ENCODE data around the gene TRAK1. TPM values are rescaled to one million over a fixed set of nuclear protein-coding genes. Genes with fewer than 3 reads are reported as not detected.

Gene TRAK1
- polyA plus RNA-seq, 1 donor (not counting 4 experiments of a cell fraction or from before 2014, with no cell fraction given), result 58.2 TPM

DNA sequence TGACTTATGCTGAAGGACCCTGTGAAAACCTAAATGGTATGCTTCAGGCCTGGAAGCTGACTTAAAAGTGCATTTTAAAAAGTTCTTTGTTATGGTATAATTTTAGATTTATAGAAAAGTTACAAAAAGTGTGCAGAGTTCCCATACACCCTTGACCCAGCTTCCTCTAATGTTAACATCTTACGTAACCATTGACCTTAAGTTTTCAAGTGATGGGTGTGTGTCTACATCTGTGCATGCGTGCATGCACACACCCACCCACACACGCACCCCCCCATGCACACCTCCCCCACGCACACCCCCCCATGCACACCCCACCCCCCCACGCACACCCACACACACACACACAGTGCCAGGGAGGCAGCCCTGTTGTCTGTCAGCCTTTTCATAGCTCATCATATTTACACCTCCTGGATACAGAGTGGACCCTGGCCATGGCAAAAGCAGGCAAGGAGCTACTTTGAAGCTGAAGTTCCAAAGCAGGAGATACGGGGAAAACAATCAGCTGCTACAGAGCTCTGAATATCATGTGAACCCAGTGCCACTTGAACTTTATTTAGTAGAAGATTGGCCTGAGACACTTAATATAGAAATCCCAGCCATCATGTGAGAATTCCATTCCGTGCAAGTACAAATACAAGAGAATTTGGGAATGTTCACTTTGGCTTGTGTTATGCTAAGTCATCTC is 30.0 kb upstream of the TRAK1 start:
- FAIRE-seq, result peak; percentile 36
- peaks cover 36% of the 10 kb centered on the region for H3K4me1 ChIP-seq (ENCODE audit: control insufficient read depth, extremely low read depth, insufficient read depth, low read length)
- no peaks in the 10 kb centered on the region for H3K27me3 ChIP-seq (ENCODE audit: control insufficient read depth, extremely low read depth, insufficient read depth, low read length)
- peak overlapping the region; percentile 25 for H2AFZ ChIP-seq (ENCODE audit: control insufficient read depth, low read length)
- dilution Hi-C loops (cut with MboI; ENCODE audit: extremely low pct_ligation_motif_present, low sequenced_read_pairs), result no loop called here
- TF ChIP-seq, protein P1, sequence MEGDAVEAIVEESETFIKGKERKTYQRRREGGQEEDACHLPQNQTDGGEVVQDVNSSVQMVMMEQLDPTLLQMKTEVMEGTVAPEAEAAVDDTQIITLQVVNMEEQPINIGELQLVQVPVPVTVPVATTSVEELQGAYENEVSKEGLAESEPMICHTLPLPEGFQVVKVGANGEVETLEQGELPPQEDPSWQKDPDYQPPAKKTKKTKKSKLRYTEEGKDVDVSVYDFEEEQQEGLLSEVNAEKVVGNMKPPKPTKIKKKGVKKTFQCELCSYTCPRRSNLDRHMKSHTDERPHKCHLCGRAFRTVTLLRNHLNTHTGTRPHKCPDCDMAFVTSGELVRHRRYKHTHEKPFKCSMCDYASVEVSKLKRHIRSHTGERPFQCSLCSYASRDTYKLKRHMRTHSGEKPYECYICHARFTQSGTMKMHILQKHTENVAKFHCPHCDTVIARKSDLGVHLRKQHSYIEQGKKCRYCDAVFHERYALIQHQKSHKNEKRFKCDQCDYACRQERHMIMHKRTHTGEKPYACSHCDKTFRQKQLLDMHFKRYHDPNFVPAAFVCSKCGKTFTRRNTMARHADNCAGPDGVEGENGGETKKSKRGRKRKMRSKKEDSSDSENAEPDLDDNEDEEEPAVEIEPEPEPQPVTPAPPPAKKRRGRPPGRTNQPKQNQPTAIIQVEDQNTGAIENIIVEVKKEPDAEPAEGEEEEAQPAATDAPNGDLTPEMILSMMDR (optimal IDR thresholded peaks at IDR 0.05 in 1 of 3, IDR thresholded peaks at IDR 0.05 in 1 of 3, conservative IDR thresholded peaks at IDR 0.05 in 1 of 3; ENCODE audit: extremely low read depth in 1 of 3, insufficient read depth in 2 of 3, low read length in 3 of 3), result no peak
- no peak for TF ChIP-seq EZH2 (IDR thresholded peaks at IDR 0.05; ENCODE audit: low read length)
- H3K27ac ChIP-seq (ENCODE audit: control insufficient read depth, insufficient read depth, low read length), result peak overlapping the region; percentile 87
- H4K20me1 ChIP-seq (ENCODE audit: control insufficient read depth, extremely low read depth, insufficient read depth, low read length), result no peaks in the 10 kb centered on the region
- H3K79me2 ChIP-seq (ENCODE audit: control insufficient read depth, insufficient read depth, low read length), result peaks cover 30% of the 10 kb centered on the region
- H3K9me3 ChIP-seq (ENCODE audit: control insufficient read depth, low read depth, low read length), result no peaks in the 10 kb centered on the region
- no peak for DNase-seq (ENCODE audit: low read depth, low spot score)
- peak overlapping the region; percentile 65 for H3K9ac ChIP-seq (ENCODE audit: control insufficient read depth, extremely low read depth, insufficient read depth, low read length)
- peak overlapping the region in 1 of 3 experiments; percentile 14 for H3K4me3 ChIP-seq (ENCODE audit: control insufficient read depth in 2 of 3, extremely low read depth in 1 of 3, insufficient read depth in 2 of 3, low read depth in 1 of 3, low read length in 3 of 3)
- H3K36me3 ChIP-seq (ENCODE audit: control insufficient read depth in 2 of 2, extremely low read depth in 1 of 2, insufficient read depth in 2 of 2, low read length in 2 of 2), result no peaks in the 10 kb centered on the region
- peak overlapping the region; percentile 84 for H3K4me2 ChIP-seq (ENCODE audit: control insufficient read depth, extremely low read depth, insufficient read depth, low read depth, low read length)
- H3K9me1 ChIP-seq (ENCODE audit: control insufficient read depth, extremely low read depth, insufficient read depth, low read length), result no peaks in the 10 kb centered on the region

DNA sequence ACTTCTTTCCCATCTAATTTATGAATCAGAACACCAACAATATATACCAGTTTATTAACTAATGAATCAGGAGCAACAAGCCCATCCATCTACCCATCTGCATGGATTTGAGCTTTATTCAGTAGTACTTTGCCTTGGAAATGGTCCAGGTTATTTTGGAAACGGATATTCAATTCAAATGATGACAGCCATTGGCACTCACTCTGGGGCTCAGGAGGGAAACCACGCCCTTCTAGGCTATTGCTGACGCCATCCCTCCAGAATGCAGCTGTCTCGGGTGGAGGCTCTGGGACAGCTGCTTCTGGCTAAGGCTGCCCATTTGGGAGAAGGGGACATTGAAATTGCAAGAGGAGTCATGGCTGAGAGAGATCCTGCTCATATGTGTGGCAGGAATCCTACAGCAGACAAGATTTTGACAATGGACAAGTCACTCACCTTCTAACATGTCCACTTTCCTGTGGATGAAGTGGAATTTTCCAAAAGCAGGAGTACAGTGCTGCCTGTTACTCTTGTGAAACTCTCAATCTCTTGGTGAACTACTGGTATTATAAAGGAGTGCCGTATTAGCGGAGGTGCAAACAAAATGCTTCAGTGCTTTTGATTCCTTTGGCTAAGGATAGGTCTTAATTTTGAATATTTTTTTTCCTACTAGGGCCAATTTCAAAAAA is 29.3 kb upstream of the TRAK1 start:
- Histone ChIP-seq H3K27ac (ENCODE audit: control insufficient read depth, insufficient read depth, low read length) (peak overlapping the region; percentile 87), H3K79me2 (ENCODE audit: control insufficient read depth, insufficient read depth, low read length) (peaks cover 31% of the 10 kb centered on the region), H3K4me2 (ENCODE audit: control insufficient read depth, extremely low read depth, insufficient read depth, low read depth, low read length) (peak overlapping the region; percentile 84), H3K9me3 (ENCODE audit: control insufficient read depth, low read depth, low read length) (no peaks in the 10 kb centered on the region), H3K36me3 (ENCODE audit: control insufficient read depth in 2 of 2, extremely low read depth in 1 of 2, insufficient read depth in 2 of 2, low read length in 2 of 2) (no peaks in the 10 kb centered on the region), H2AFZ (ENCODE audit: control insufficient read depth, low read length) (peak overlapping the region; percentile 25), H3K9ac (ENCODE audit: control insufficient read depth, extremely low read depth, insufficient read depth, low read length) (peak overlapping the region; percentile 65), H3K9me1 (ENCODE audit: control insufficient read depth, extremely low read depth, insufficient read depth, low read length) (no peaks in the 10 kb centered on the region), H3K4me1 (ENCODE audit: control insufficient read depth, extremely low read depth, insufficient read depth, low read length) (peaks cover 39% of the 10 kb centered on the region), H3K27me3 (ENCODE audit: control insufficient read depth, extremely low read depth, insufficient read depth, low read length) (no peaks in the 10 kb centered on the region), H3K4me3 (ENCODE audit: control insufficient read depth in 2 of 3, extremely low read depth in 1 of 3, insufficient read depth in 2 of 3, low read depth in 1 of 3, low read length in 3 of 3) (peak overlapping the region in 2 of 3 experiments; percentile 13 to 21), H4K20me1 (ENCODE audit: control insufficient read depth, extremely low read depth, insufficient read depth, low read length) (no peaks in the 10 kb centered on the region)
- peak; percentile 68 for FAIRE-seq
- TF ChIP-seq, protein P1 (optimal IDR thresholded peaks at IDR 0.05 in 1 of 3, IDR thresholded peaks at IDR 0.05 in 1 of 3, conservative IDR thresholded peaks at IDR 0.05 in 1 of 3; ENCODE audit: extremely low read depth in 1 of 3, insufficient read depth in 2 of 3, low read length in 3 of 3), result no peak
- TF ChIP-seq EZH2 (IDR thresholded peaks at IDR 0.05; ENCODE audit: low read length), result no peak
- dilution Hi-C loops (cut with MboI; ENCODE audit: extremely low pct_ligation_motif_present, low sequenced_read_pairs), result no loop called here
- peak; percentile 89 for DNase-seq (ENCODE audit: low read depth, low spot score)
